Measurements from ENCODE around the gene MUS81. TPM values are rescaled to one million over a fixed set of nuclear protein-coding genes. Genes with fewer than 3 reads are reported as not detected.
A peak's percentile ranks its signal among the peaks of the same experiment; 100 is the strongest.

Gene MUS81
- total and polyA plus RNA-seq, 9 of the 15 experiments (the other 6 are each of a cell fraction or from before 2014, with no cell fraction given) = 13.4 to 118 (median 53.7) TPM

DNA sequence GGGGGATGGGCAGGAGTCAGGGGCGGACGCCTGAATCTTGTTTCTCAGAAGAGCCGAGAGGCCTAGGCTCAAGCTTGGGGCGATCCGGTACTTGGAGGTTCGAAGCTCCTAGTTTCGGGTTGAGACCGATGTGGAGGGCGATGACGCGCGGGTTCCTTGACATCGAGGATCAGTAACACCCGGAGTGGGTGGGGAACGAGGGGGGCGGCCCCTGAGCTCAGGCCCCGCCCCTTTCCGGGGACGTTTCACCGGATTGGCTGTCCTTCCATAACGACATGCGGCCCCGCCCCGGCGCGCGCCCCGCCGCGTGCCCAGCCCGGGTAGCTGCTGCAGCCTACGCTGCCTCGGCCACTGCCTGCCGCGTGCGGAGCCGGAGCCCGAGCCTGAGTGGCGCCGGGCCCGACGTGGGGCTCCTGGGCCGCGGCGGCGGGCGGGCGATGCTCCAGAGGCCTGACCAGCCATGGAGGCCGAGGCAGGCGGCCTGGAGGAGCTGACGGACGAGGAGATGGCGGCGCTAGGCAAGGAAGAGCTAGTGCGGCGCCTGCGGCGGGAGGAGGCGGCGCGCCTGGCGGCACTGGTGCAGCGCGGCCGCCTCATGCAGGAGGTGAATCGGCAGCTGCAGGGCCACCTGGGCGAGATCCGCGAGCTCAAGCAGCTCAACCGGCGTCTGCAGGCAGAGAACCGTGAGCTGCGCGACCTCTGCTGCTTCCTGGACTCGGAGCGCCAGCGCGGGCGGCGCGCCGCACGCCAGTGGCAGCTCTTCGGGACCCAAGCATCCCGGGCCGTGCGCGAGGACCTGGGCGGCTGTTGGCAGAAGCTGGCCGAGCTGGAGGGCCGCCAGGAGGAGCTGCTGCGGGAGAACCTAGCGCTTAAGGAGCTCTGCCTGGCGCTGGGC lies 30.3 kb downstream of the MUS81 start, which contains the start of gene CCDC85B (continued):
- TF ChIP-seq HES1 (IDR thresholded peaks at IDR 0.05; ENCODE audit: low read depth) = peak; percentile 95
- peak; percentile 87 for TF ChIP-seq SP1 (CRISPR knock-in tag; IDR thresholded peaks at IDR 0.05)
- no peak for TF ChIP-seq COPS2 (conservative IDR thresholded peaks at IDR 0.05)
- peak; percentile 35 to 61; a peak in 1 of 4 replicates for TF ChIP-seq TEAD1 (CRISPR knock-in tag; IDR thresholded peaks at IDR 0.05)
- 0 out of 2 replicates have a peak, but pooled peaks have one; percentile 22 for TF ChIP-seq ZNF75A (CRISPR knock-in tag; IDR thresholded peaks at IDR 0.05)
- TF ChIP-seq ATF1 (CRISPR knock-in tag; IDR thresholded peaks at IDR 0.05) = no peak
- TF ChIP-seq ATF1 (tag; IDR thresholded peaks at IDR 0.05) = peak; percentile 85
- TF ChIP-seq, protein P1, sequence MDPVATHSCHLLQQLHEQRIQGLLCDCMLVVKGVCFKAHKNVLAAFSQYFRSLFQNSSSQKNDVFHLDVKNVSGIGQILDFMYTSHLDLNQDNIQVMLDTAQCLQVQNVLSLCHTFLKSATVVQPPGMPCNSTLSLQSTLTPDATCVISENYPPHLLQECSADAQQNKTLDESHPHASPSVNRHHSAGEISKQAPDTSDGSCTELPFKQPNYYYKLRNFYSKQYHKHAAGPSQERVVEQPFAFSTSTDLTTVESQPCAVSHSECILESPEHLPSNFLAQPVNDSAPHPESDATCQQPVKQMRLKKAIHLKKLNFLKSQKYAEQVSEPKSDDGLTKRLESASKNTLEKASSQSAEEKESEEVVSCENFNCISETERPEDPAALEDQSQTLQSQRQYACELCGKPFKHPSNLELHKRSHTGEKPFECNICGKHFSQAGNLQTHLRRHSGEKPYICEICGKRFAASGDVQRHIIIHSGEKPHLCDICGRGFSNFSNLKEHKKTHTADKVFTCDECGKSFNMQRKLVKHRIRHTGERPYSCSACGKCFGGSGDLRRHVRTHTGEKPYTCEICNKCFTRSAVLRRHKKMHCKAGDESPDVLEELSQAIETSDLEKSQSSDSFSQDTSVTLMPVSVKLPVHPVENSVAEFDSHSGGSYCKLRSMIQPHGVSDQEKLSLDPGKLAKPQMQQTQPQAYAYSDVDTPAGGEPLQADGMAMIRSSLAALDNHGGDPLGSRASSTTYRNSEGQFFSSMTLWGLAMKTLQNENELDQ (CRISPR knock-in tag; IDR thresholded peaks at IDR 0.05; ENCODE audit: borderline replicate concordance) = no peak
- TF ChIP-seq PML (IDR thresholded peaks at IDR 0.05; ENCODE audit: low read length) = peak; percentile 61
- TF ChIP-seq ZFX (CRISPR knock-in tag; IDR thresholded peaks at IDR 0.05) = peak; percentile 77
- TF ChIP-seq POLR2G (IDR thresholded peaks at IDR 0.05; ENCODE audit: low read depth, low read length) = peak; percentile 93
- TF ChIP-seq EGR1 (conservative IDR thresholded peaks at IDR 0.05) = peak; percentile 26; the same call in 1 of the 2 replicates
- TF ChIP-seq, protein P2, sequence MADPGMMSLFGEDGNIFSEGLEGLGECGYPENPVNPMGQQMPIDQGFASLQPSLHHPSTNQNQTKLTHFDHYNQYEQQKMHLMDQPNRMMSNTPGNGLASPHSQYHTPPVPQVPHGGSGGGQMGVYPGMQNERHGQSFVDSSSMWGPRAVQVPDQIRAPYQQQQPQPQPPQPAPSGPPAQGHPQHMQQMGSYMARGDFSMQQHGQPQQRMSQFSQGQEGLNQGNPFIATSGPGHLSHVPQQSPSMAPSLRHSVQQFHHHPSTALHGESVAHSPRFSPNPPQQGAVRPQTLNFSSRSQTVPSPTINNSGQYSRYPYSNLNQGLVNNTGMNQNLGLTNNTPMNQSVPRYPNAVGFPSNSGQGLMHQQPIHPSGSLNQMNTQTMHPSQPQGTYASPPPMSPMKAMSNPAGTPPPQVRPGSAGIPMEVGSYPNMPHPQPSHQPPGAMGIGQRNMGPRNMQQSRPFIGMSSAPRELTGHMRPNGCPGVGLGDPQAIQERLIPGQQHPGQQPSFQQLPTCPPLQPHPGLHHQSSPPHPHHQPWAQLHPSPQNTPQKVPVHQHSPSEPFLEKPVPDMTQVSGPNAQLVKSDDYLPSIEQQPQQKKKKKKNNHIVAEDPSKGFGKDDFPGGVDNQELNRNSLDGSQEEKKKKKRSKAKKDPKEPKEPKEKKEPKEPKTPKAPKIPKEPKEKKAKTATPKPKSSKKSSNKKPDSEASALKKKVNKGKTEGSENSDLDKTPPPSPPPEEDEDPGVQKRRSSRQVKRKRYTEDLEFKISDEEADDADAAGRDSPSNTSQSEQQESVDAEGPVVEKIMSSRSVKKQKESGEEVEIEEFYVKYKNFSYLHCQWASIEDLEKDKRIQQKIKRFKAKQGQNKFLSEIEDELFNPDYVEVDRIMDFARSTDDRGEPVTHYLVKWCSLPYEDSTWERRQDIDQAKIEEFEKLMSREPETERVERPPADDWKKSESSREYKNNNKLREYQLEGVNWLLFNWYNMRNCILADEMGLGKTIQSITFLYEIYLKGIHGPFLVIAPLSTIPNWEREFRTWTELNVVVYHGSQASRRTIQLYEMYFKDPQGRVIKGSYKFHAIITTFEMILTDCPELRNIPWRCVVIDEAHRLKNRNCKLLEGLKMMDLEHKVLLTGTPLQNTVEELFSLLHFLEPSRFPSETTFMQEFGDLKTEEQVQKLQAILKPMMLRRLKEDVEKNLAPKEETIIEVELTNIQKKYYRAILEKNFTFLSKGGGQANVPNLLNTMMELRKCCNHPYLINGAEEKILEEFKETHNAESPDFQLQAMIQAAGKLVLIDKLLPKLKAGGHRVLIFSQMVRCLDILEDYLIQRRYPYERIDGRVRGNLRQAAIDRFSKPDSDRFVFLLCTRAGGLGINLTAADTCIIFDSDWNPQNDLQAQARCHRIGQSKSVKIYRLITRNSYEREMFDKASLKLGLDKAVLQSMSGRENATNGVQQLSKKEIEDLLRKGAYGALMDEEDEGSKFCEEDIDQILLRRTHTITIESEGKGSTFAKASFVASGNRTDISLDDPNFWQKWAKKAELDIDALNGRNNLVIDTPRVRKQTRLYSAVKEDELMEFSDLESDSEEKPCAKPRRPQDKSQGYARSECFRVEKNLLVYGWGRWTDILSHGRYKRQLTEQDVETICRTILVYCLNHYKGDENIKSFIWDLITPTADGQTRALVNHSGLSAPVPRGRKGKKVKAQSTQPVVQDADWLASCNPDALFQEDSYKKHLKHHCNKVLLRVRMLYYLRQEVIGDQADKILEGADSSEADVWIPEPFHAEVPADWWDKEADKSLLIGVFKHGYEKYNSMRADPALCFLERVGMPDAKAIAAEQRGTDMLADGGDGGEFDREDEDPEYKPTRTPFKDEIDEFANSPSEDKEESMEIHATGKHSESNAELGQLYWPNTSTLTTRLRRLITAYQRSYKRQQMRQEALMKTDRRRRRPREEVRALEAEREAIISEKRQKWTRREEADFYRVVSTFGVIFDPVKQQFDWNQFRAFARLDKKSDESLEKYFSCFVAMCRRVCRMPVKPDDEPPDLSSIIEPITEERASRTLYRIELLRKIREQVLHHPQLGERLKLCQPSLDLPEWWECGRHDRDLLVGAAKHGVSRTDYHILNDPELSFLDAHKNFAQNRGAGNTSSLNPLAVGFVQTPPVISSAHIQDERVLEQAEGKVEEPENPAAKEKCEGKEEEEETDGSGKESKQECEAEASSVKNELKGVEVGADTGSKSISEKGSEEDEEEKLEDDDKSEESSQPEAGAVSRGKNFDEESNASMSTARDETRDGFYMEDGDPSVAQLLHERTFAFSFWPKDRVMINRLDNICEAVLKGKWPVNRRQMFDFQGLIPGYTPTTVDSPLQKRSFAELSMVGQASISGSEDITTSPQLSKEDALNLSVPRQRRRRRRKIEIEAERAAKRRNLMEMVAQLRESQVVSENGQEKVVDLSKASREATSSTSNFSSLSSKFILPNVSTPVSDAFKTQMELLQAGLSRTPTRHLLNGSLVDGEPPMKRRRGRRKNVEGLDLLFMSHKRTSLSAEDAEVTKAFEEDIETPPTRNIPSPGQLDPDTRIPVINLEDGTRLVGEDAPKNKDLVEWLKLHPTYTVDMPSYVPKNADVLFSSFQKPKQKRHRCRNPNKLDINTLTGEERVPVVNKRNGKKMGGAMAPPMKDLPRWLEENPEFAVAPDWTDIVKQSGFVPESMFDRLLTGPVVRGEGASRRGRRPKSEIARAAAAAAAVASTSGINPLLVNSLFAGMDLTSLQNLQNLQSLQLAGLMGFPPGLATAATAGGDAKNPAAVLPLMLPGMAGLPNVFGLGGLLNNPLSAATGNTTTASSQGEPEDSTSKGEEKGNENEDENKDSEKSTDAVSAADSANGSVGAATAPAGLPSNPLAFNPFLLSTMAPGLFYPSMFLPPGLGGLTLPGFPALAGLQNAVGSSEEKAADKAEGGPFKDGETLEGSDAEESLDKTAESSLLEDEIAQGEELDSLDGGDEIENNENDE (IDR thresholded peaks at IDR 0.05; ENCODE audit: low read depth, low read length) = peak; percentile 14
